Measurements from ENCODE around the gene OR52E5.

Gene OR52E5

GRCh38 chr11:5928271-5928670, 35.3 kb downstream of the OR52E5 start:
- TF ChIP-seq SPI1 (IDR thresholded peaks at IDR 0.05; ENCODE audit: borderline replicate concordance, low read depth) (no peak), POLR2AphosphoS5 (IDR thresholded peaks at IDR 0.05; ENCODE audit: low read depth) (no peak), CTCF (IDR thresholded peaks at IDR 0.05; ENCODE audit: insufficient read depth, low read length) (no peak), REST (IDR thresholded peaks at IDR 0.05; ENCODE audit: insufficient replicate concordance, low read depth) (no peak), GABPA (IDR thresholded peaks at IDR 0.05; ENCODE audit: low read depth) (no peak)
- H3K4me3 ChIP-seq (replicated peaks; ENCODE audit: insufficient read depth, low read length), result no peak overlapping the region
- H3K27me3 ChIP-seq (ENCODE audit: insufficient read depth, poor library complexity, severe bottlenecking), result no peaks in the 10 kb centered on the region
- H3K27ac ChIP-seq (replicated peaks), result no peak overlapping the region
- DNase-seq (ENCODE audit: low read depth in 1 of 2, low spot score in 1 of 2), result no peak

GRCh38 chr11:5928811-5929210, 35.8 kb downstream of the OR52E5 start:
- Histone ChIP-seq H3K4me3 (replicated peaks; ENCODE audit: insufficient read depth, low read length) (no peak overlapping the region), H3K27me3 (ENCODE audit: insufficient read depth, poor library complexity, severe bottlenecking) (no peaks in the 10 kb centered on the region)
- TF ChIP-seq GABPA (IDR thresholded peaks at IDR 0.05; ENCODE audit: low read depth) (no peak), SPI1 (IDR thresholded peaks at IDR 0.05; ENCODE audit: borderline replicate concordance, low read depth) (no peak), POLR2AphosphoS5 (IDR thresholded peaks at IDR 0.05; ENCODE audit: low read depth) (no peak), REST (IDR thresholded peaks at IDR 0.05; ENCODE audit: insufficient replicate concordance, low read depth) (no peak), CTCF (IDR thresholded peaks at IDR 0.05; ENCODE audit: insufficient read depth, low read length) (no peak)

GRCh38 chr11:5929571-5930368, 36.8 kb downstream of the OR52E5 start:
- Histone ChIP-seq H3K4me3 (replicated peaks; ENCODE audit: insufficient read depth, low read length) (no peak overlapping the region), H3K27ac (replicated peaks) (no peak overlapping the region), H3K27me3 (ENCODE audit: insufficient read depth, poor library complexity, severe bottlenecking) (no peaks in the 10 kb centered on the region)
- no peak for TF ChIP-seq REST (IDR thresholded peaks at IDR 0.05; ENCODE audit: insufficient replicate concordance, low read depth)
- TF ChIP-seq POLR2AphosphoS5 (IDR thresholded peaks at IDR 0.05; ENCODE audit: low read depth), result no peak
- no peak for TF ChIP-seq GABPA (IDR thresholded peaks at IDR 0.05; ENCODE audit: low read depth)
- TF ChIP-seq SPI1 (IDR thresholded peaks at IDR 0.05; ENCODE audit: borderline replicate concordance, low read depth), result no peak
- DNase-seq (ENCODE audit: low read depth in 1 of 2, low spot score in 1 of 2), result no peak

More at GRCh38 chr11:5928811-5929210, 35.8 kb downstream of the OR52E5 start:
- H3K27ac ChIP-seq (replicated peaks), result no peak overlapping the region
- no peak for DNase-seq (ENCODE audit: low read depth in 1 of 2, low spot score in 1 of 2)

Data from HL-60 (cell line).